Immature natural killer cell (primary cell): ENCODE measurements around the gene PRDM16. TPM values are rescaled to one million over a fixed set of nuclear protein-coding genes. Genes with fewer than 3 reads are reported as not detected.

Source experiments
- DNase-seq, 3 donors: peaks; one replicate each; pipeline ENCODE4 v3.0.0; 2022; ENCODE audit warnings: mixed read lengths in 1 of 3
- H3K27ac Mint-ChIP-seq, 6 donors: one replicate each; pipeline ENCODE4 v1.8.0; 2020; ENCODE audit warnings: mixed read lengths in 6 of 6, mild to moderate bottlenecking in 5 of 6, inconsistent platforms in 4 of 6, moderate library complexity in 3 of 6
- H3K27me3 Mint-ChIP-seq, 3 donors: one replicate each; pipeline ENCODE4 v1.8.0; 2020 to 2021; ENCODE audit warnings: low read depth in 3 of 3, mild to moderate bottlenecking in 3 of 3, mixed read lengths in 3 of 3, moderate library complexity in 3 of 3, inconsistent platforms in 1 of 3
- H3K36me3 Mint-ChIP-seq, 3 donors: one replicate each; pipeline ENCODE4 v1.8.0; 2020; ENCODE audit warnings: mixed read lengths in 3 of 3, inconsistent platforms in 2 of 3, mild to moderate bottlenecking in 2 of 3
- H3K4me1 Mint-ChIP-seq, 2 donors: one replicate each; pipeline ENCODE4 v1.8.0; 2020; ENCODE audit warnings: inconsistent platforms in 2 of 2, mild to moderate bottlenecking in 2 of 2, mixed read lengths in 2 of 2, moderate library complexity in 1 of 2
- H3K4me3 Mint-ChIP-seq, 5 donors: one replicate each; pipeline ENCODE4 v1.8.0; 2020; ENCODE audit warnings: mild to moderate bottlenecking in 5 of 5, mixed read lengths in 5 of 5, inconsistent platforms in 3 of 5, moderate library complexity in 3 of 5
- H3K9me3 Mint-ChIP-seq, 6 donors: one replicate each; pipeline ENCODE4 v1.8.0; 2020; ENCODE audit warnings: mild to moderate bottlenecking in 6 of 6, mixed read lengths in 6 of 6, inconsistent platforms in 4 of 6, moderate library complexity in 3 of 6
- polyA plus RNA-seq, 3 donors: library from polyadenylated mRNA; unstranded; fragments of 300-500 nt; fragmentation: Illumina TruSeq; gene quantifications; one replicate each; pipeline ENCODE4 v1.2.3, GENCODE V29; 2021

Gene PRDM16
- polyA plus RNA-seq, 3 donors from 2014 or later, result 0.17 to 0.29 (median 0.22) TPM

GRCh38 chr1:3412376-3412775, 343.4 kb downstream of the PRDM16 start:
- peaks cover 0 to 7% (median 0%) of the 10 kb centered on the region in 6 donors for H3K9me3 Mint-ChIP-seq
- H3K27me3 Mint-ChIP-seq, result no peaks in the 10 kb centered on the region
- H3K4me3 Mint-ChIP-seq, result no peak overlapping the region
- no peaks in the 10 kb centered on the region for H3K36me3 Mint-ChIP-seq
- DNase-seq, result no peak
- H3K4me1 Mint-ChIP-seq, result no peaks in the 10 kb centered on the region
- H3K27ac Mint-ChIP-seq, result no peak overlapping the region

- Mint-ChIP-seq H3K4me1 (no peaks in the 10 kb centered on the region), H3K9me3 (peaks cover 0 to 8% (median 0%) of the 10 kb centered on the region in 6 donors), H3K4me3 (no peak overlapping the region), H3K36me3 (no peaks in the 10 kb centered on the region), H3K27ac (no peak overlapping the region), H3K27me3 (no peaks in the 10 kb centered on the region)
- no peak for DNase-seq
Measured at GRCh38 chr1:3413975-3414710, 345.1 kb downstream of the PRDM16 start.

- Mint-ChIP-seq H3K9me3 (peaks cover 0 to 8% (median 0%) of the 10 kb centered on the region in 6 donors), H3K27ac (no peak overlapping the region), H3K27me3 (no peaks in the 10 kb centered on the region), H3K4me3 (no peak overlapping the region), H3K36me3 (no peaks in the 10 kb centered on the region), H3K4me1 (no peaks in the 10 kb centered on the region)
- DNase-seq, result no peak
Measured at GRCh38 chr1:3415260-3416090, 346.5 kb downstream of the PRDM16 start.

GRCh38 chr1:3417082-3417739, 348.2 kb downstream of the PRDM16 start:
- Mint-ChIP-seq H3K4me3 (no peak overlapping the region), H3K27me3 (peaks cover 0 to 4% (median 2%) of the 10 kb centered on the region in 3 donors), H3K36me3 (no peaks in the 10 kb centered on the region), H3K27ac (no peak overlapping the region), H3K9me3 (peaks cover 0 to 8% (median 0%) of the 10 kb centered on the region in 6 donors), H3K4me1 (no peaks in the 10 kb centered on the region)
- no peak for DNase-seq

- Mint-ChIP-seq H3K27me3 (peaks cover 0 to 5% (median 2%) of the 10 kb centered on the region in 3 donors), H3K27ac (no peak overlapping the region), H3K9me3 (peaks cover 0 to 8% (median 0%) of the 10 kb centered on the region in 6 donors)
Measured at GRCh38 chr1:3417934-3418333, 348.9 kb downstream of the PRDM16 start.

GRCh38 chr1:3418600-3418999, 349.6 kb downstream of the PRDM16 start:
- no peaks in the 10 kb centered on the region for H3K4me1 Mint-ChIP-seq
- H3K4me3 Mint-ChIP-seq, result no peak overlapping the region
- peaks cover 0 to 8% (median 0%) of the 10 kb centered on the region in 6 donors for H3K9me3 Mint-ChIP-seq
- no peaks in the 10 kb centered on the region for H3K36me3 Mint-ChIP-seq
- H3K27me3 Mint-ChIP-seq, result peaks cover 0 to 5% (median 2%) of the 10 kb centered on the region in 3 donors
- no peak for DNase-seq
- no peak overlapping the region for H3K27ac Mint-ChIP-seq

More at GRCh38 chr1:3417934-3418333, 348.9 kb downstream of the PRDM16 start:
- no peak overlapping the region for H3K4me3 Mint-ChIP-seq
- DNase-seq, result no peak
- H3K4me1 Mint-ChIP-seq, result no peaks in the 10 kb centered on the region
- no peaks in the 10 kb centered on the region for H3K36me3 Mint-ChIP-seq

GRCh38 chr1:3419415-3420204, 350.6 kb downstream of the PRDM16 start:
- H3K27me3 Mint-ChIP-seq, result peaks cover 2 to 5% (median 3%) of the 10 kb centered on the region in 3 donors
- no peak for DNase-seq
- H3K4me1 Mint-ChIP-seq, result no peaks in the 10 kb centered on the region
- no peaks in the 10 kb centered on the region for H3K36me3 Mint-ChIP-seq
- H3K4me3 Mint-ChIP-seq, result no peak overlapping the region
- peaks cover 0 to 8% (median 0%) of the 10 kb centered on the region in 6 donors for H3K9me3 Mint-ChIP-seq
- no peak overlapping the region for H3K27ac Mint-ChIP-seq

- Mint-ChIP-seq H3K27me3 (peaks cover 2 to 5% (median 3%) of the 10 kb centered on the region in 3 donors), H3K4me3 (no peak overlapping the region), H3K27ac (no peak overlapping the region), H3K9me3 (peaks cover 0 to 8% (median 0%) of the 10 kb centered on the region in 6 donors), H3K36me3 (no peaks in the 10 kb centered on the region), H3K4me1 (no peaks in the 10 kb centered on the region)
- no peak for DNase-seq
Measured at GRCh38 chr1:3420218-3420951, 351.4 kb downstream of the PRDM16 start.

- Mint-ChIP-seq H3K27ac (no peak overlapping the region), H3K4me1 (no peaks in the 10 kb centered on the region), H3K27me3 (peaks cover 2 to 5% (median 3%) of the 10 kb centered on the region in 3 donors), H3K36me3 (no peaks in the 10 kb centered on the region), H3K9me3 (peaks cover 0 to 1% (median 0%) of the 10 kb centered on the region in 6 donors), H3K4me3 (no peak overlapping the region)
- no peak for DNase-seq
Measured at GRCh38 chr1:3422638-3423037, 353.6 kb downstream of the PRDM16 start.

- H3K9me3 Mint-ChIP-seq, result peaks cover 0 to 1% (median 0%) of the 10 kb centered on the region in 6 donors
- no peak for DNase-seq
- H3K4me3 Mint-ChIP-seq, result no peak overlapping the region
- H3K27me3 Mint-ChIP-seq, result peaks cover 2 to 5% (median 3%) of the 10 kb centered on the region in 3 donors
- H3K27ac Mint-ChIP-seq, result no peak overlapping the region
- H3K4me1 Mint-ChIP-seq, result no peaks in the 10 kb centered on the region
- no peaks in the 10 kb centered on the region for H3K36me3 Mint-ChIP-seq
Measured at GRCh38 chr1:3423245-3423829, 354.3 kb downstream of the PRDM16 start.

- H3K27ac Mint-ChIP-seq, result no peak overlapping the region
- DNase-seq, result no peak
- H3K36me3 Mint-ChIP-seq, result no peaks in the 10 kb centered on the region
- H3K4me1 Mint-ChIP-seq, result no peaks in the 10 kb centered on the region
- peaks cover 2 to 5% (median 3%) of the 10 kb centered on the region in 3 donors for H3K27me3 Mint-ChIP-seq
- peaks cover 0 to 1% (median 0%) of the 10 kb centered on the region in 6 donors for H3K9me3 Mint-ChIP-seq
- no peak overlapping the region for H3K4me3 Mint-ChIP-seq
Measured at GRCh38 chr1:3423896-3424611, 355.1 kb downstream of the PRDM16 start.
